HG02763 (cell line): Measurements from ENCODE around the gene PSMD3.

Experiments used
- ATAC-seq: cut with Tn5 transposase; IDR thresholded peaks from one replicate; pipeline ENCODE4 v1.9.1; 2021; ENCODE audit warnings: mild to moderate bottlenecking, moderate library complexity; ENCODE audit not compliant: unreplicated experiment

Gene PSMD3

DNA sequence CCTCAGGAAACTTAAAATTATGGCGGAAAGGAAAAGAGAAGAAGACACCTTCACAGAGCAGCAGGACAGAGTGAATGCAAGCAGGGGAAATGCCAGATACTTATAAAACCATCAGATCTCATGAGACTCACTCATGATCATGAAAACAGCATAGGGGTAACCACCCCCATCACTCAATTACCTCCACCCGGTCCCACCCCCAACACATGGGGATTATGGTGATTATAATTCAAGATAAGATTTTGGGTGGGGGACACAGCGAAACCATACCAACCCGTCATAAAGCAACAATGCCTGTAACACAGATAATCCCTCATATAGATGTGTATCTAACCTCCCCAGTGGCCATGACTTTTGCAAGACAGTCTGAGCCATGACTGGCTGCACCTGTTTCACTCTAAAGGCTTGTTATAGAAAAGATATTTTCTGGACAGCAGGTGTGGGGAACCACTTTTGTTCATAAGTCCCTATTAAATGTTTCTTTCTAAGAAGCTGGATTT lies 24.8 kb upstream of the PSMD3 start:
- no peak for ATAC-seq

GRCh38 chr17:39960524-39961041 lies 20.0 kb upstream of the PSMD3 start:
- ATAC-seq: no peak

- ATAC-seq: no peak
Measured at GRCh38 chr17:39962642-39963220, 17.9 kb upstream of the PSMD3 start, which contains the start of gene GSDMA. GSDMA (plus strand) TSS chr17:39963004; CDS start chr17:39965688, 2,684 bp downstream.

DNA sequence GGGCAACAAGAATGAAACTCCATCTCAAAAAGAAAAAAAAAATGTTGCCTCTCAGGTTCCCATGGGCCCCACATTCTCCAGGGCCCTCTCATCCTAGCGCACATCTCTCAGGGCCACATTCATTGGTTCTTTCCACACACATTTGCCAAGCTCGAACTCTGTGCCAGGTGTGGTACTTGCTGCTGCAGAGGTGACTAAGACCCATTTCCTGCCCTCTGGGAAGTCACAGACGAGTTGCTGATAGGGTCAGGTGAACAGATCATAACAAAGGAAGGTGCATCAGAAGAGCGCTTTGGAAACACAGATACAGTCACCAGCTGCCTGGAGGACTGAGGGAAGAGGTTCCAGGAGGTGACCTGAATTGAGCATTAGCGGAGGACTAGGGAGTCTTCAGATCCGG lies 16.8 kb upstream of the PSMD3 start:
- no peak for ATAC-seq

- no peak for ATAC-seq
Measured at GRCh38 chr17:39965017-39965699, 15.4 kb upstream of the PSMD3 start.

DNA sequence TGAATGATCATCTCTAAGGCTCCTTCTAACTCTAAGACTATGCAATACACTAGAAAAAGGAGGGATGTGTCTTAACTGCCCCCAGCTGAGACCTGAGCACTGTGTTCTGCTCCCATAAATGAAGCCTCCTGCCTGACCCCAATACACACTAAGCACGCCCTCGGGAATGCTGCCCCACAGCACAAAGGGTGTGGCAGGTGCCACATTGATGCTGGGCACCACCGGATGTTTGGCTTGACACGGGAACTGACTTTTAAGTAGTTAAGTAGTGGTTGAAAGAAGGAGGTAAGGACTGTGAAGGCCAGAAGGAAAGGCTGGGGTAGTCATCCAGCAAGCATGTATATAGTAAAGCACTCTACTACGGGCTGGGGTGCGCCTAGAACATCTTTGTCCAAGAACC lies 13.8 kb upstream of the PSMD3 start:
- no peak for ATAC-seq

GRCh38 chr17:39968761-39969160 lies 11.8 kb upstream of the PSMD3 start:
- no peak for ATAC-seq

GRCh38 chr17:39969375-39969774 lies 11.2 kb upstream of the PSMD3 start:
- no peak for ATAC-seq

- no peak for ATAC-seq
Measured at GRCh38 chr17:39970157-39970692, 10.4 kb upstream of the PSMD3 start.

GRCh38 chr17:39971076-39971603 lies 9.5 kb upstream of the PSMD3 start:
- ATAC-seq: no peak

GRCh38 chr17:39972271-39972670 lies 8.3 kb upstream of the PSMD3 start:
- ATAC-seq: no peak

GRCh38 chr17:39973496-39973895 lies 7.1 kb upstream of the PSMD3 start:
- no peak for ATAC-seq

- ATAC-seq: no peak
Measured at GRCh38 chr17:39974433-39974832, 6.2 kb upstream of the PSMD3 start.

DNA sequence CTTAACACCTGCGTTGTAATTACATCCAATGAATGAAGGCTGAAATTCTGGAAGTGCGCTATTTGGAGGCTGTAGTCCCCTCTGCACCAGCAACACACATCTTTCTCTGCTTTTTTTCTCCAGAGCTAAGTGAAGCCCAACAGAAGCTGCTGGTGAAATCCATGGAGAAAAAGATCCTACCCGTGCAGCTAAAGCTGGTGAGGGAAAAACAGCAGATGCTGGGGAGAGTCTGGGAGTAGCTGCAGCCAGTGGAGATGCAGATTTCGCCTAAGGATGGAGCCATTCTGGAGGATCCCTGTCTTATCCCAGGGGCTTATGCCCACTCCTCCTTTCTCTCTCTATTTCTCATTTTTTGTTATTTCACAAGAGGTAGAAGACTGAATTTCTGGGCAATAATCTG lies 4.8 kb upstream of the PSMD3 start:
- no peak for ATAC-seq

- no peak for ATAC-seq
Measured at GRCh38 chr17:39979016-39979670, 1.5 kb upstream of the PSMD3 start.

DNA sequence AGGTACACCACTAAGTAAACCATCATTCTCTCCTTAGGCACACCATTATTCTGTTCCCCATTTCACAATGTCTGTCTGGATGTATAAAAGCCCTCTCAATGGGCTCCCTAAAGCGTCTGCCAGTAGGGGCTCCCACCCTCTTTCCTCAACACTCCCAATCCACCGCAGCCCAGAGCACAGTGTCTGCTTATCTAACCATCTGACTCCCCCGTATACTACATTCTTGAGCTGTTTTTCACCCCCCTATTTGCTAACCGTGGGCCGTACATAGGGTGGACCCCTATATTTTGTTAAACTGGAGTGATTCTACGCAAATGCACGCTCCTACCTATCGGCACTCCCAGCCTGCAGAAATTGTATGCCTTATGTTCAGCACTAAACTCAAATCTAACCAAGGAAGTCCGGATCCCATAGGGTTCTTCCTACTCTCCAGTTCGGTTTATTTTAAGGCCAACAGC lies 685 bp upstream of the PSMD3 start:
- peak; percentile 21 for ATAC-seq

DNA sequence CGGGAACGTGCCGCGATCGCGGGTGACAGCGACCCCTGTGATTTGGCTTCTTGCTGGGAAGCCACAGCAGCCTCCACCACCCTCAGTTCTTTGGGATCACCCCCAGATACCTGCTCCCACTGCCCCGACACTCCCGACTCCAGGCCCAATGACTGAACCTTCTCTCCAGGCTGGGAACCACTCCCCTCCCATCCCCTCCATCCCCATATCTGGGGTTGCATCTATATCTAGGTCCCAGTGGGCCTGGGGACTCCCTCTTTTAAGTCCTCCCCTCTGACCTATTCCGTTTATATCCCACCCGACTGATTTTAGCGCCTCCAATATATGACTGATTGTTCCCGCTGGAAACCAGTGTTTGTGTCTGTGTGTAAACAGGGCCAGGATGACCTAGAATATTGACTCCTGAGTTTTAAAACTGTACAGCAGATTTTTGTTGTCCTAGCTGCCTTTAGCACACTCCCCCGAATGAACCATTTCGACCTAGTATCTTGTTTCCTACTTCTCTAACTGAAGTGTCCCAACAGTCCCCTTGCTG lies 667 bp downstream of the PSMD3 start:
- no peak for ATAC-seq

DNA sequence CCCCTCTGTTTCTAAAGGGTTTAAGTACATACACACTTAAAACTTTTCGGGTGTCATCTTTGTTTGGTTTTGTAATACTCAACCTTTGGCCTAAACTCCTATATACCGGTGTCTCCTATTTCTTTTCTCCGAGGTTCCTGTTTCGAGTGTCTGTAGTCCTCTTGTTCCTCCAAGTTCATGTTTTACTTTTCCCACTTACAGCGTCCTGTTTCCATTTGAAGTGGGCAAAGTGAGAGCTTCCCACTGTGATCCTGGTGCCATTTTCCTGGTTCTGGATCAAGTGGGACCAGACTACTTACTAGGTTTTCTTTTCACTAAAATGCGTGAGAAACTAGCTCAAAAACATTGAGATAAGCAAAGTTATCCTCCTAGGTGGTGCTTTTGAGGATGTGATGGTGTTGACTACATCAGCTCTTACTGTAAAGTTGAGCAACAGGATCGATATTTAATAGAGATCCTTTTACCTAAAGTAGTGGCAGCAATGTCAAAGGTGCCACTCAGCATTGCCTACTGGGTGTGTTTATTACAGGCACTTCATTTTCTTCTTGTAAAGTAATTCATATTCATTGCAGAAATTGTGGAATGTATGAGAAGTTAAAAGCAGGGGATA lies 1.3 kb downstream of the PSMD3 start:
- no peak for ATAC-seq

- ATAC-seq: no peak
Measured at GRCh38 chr17:39988206-39988810, 7.7 kb downstream of the PSMD3 start.

DNA sequence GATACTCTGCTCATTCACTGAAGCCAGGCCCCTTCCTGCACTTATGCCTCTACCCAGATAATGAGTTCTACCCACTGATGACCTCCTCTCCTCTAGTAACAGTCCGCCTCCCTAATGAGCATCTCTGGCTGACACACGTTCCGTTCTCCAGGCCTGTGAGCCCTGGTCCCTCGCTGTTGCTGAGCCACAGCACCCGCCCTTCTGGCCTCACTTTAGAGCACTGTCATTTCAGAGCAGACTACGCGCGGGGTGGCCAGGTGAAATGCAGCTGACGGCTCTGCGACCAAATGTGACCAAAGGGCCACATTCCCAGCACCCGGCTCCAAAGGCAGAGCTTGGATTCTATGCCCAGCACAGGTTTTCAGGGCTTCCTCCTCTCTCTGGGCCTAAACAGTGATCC lies 13.8 kb downstream of the PSMD3 start:
- no peak for ATAC-seq
